Liver (tissue), 3 donors: ENCODE data around the gene NFATC1.

Experiments
- GABPA ChIP-seq, 2 donors: IDR thresholded peaks in 1 of 2; conservative IDR thresholded peaks in 1 of 2; 2 replicates each; pipeline ENCODE4 v1.6.1; 2016; ENCODE audit warnings: antibody characterized with exemption in 2 of 2, mild to moderate bottlenecking in 1 of 2, moderate library complexity in 1 of 2
- HNF4G ChIP-seq: IDR thresholded peaks from 2 replicates; pipeline ENCODE4 v1.6.1; 2016; ENCODE audit warnings: antibody characterized with exemption
- RXRA ChIP-seq, 2 donors: IDR thresholded peaks; 2 replicates each; pipeline ENCODE4 v1.6.1; 2017 to 2018; ENCODE audit warnings: antibody characterized with exemption in 2 of 2, mild to moderate bottlenecking in 1 of 2
- YY1 ChIP-seq: IDR thresholded peaks from 2 replicates; pipeline ENCODE4 v1.6.1; 2016; ENCODE audit warnings: antibody characterized with exemption, mild to moderate bottlenecking
- TF ChIP-seq, protein P1 (sequence below): IDR thresholded peaks from 2 replicates; pipeline ENCODE4 v1.6.1; 2016; ENCODE audit warnings: antibody characterized with exemption, mild to moderate bottlenecking
- TF ChIP-seq, protein P2 (sequence below): fragments of 150-350 bp; IDR thresholded peaks from 2 replicates; pipeline ENCODE4 v1.5.1; 2017; ENCODE audit warnings: improper control_type of control experiment, low read depth, low read length; ENCODE audit not compliant: missing input control
- TF ChIP-seq, protein P3 (sequence below): IDR thresholded peaks from 2 replicates; pipeline ENCODE4 v1.6.1; 2016; ENCODE audit warnings: antibody characterized with exemption
- TF ChIP-seq, protein P4 (sequence below): IDR thresholded peaks from 2 replicates; pipeline ENCODE4 v1.6.1; 2016; ENCODE audit warnings: antibody characterized with exemption
- donor health status: healthy.
- donor health status: healthy.

DNA sequence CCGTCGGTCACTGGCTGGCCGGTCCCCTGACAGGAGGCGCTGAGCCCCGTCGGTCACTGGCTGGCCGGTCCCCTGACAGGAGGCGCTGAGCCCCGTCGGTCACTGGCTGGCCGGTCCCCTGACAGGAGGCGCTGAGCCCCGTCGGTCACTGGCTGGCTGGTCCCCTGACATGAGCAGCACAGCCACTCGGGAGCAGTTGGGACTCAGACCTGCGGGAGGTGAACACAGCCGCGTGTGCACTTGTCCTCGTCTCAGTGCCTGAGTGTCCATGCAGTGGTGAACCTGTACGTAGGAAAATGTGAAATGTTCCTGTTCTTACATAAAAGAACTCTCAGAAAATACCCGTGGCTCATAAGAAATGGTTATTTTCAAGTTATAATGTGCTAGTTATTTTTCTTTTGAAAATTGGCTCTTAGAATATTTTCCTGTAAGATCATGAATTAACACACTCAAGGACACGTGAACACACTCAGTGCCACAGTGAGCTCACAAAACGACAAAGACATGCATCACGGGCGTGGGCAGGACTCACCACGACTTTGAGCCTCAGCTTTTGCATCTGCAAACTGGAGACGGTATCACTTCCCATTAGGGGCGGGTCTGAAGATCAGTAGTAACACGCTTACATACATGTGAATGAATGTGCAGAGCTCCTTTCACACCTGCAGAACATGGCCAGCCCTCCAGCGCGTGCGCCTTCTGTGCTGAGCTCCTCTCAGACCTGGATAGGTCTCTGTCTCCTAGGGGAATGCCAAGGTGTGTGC is 21.1 kb upstream of the NFATC1 start:
- TF ChIP-seq GABPA (IDR thresholded peaks at IDR 0.05 in 1 of 2, conservative IDR thresholded peaks at IDR 0.05 in 1 of 2) (no peak), YY1 (no peak), HNF4G (no peak), RXRA (IDR thresholded peaks at IDR 0.05) (no peak)
- TF ChIP-seq, protein P1, sequence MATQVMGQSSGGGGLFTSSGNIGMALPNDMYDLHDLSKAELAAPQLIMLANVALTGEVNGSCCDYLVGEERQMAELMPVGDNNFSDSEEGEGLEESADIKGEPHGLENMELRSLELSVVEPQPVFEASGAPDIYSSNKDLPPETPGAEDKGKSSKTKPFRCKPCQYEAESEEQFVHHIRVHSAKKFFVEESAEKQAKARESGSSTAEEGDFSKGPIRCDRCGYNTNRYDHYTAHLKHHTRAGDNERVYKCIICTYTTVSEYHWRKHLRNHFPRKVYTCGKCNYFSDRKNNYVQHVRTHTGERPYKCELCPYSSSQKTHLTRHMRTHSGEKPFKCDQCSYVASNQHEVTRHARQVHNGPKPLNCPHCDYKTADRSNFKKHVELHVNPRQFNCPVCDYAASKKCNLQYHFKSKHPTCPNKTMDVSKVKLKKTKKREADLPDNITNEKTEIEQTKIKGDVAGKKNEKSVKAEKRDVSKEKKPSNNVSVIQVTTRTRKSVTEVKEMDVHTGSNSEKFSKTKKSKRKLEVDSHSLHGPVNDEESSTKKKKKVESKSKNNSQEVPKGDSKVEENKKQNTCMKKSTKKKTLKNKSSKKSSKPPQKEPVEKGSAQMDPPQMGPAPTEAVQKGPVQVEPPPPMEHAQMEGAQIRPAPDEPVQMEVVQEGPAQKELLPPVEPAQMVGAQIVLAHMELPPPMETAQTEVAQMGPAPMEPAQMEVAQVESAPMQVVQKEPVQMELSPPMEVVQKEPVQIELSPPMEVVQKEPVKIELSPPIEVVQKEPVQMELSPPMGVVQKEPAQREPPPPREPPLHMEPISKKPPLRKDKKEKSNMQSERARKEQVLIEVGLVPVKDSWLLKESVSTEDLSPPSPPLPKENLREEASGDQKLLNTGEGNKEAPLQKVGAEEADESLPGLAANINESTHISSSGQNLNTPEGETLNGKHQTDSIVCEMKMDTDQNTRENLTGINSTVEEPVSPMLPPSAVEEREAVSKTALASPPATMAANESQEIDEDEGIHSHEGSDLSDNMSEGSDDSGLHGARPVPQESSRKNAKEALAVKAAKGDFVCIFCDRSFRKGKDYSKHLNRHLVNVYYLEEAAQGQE = no peak
- TF ChIP-seq, protein P2, sequence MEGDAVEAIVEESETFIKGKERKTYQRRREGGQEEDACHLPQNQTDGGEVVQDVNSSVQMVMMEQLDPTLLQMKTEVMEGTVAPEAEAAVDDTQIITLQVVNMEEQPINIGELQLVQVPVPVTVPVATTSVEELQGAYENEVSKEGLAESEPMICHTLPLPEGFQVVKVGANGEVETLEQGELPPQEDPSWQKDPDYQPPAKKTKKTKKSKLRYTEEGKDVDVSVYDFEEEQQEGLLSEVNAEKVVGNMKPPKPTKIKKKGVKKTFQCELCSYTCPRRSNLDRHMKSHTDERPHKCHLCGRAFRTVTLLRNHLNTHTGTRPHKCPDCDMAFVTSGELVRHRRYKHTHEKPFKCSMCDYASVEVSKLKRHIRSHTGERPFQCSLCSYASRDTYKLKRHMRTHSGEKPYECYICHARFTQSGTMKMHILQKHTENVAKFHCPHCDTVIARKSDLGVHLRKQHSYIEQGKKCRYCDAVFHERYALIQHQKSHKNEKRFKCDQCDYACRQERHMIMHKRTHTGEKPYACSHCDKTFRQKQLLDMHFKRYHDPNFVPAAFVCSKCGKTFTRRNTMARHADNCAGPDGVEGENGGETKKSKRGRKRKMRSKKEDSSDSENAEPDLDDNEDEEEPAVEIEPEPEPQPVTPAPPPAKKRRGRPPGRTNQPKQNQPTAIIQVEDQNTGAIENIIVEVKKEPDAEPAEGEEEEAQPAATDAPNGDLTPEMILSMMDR = no peak
- TF ChIP-seq, protein P3, sequence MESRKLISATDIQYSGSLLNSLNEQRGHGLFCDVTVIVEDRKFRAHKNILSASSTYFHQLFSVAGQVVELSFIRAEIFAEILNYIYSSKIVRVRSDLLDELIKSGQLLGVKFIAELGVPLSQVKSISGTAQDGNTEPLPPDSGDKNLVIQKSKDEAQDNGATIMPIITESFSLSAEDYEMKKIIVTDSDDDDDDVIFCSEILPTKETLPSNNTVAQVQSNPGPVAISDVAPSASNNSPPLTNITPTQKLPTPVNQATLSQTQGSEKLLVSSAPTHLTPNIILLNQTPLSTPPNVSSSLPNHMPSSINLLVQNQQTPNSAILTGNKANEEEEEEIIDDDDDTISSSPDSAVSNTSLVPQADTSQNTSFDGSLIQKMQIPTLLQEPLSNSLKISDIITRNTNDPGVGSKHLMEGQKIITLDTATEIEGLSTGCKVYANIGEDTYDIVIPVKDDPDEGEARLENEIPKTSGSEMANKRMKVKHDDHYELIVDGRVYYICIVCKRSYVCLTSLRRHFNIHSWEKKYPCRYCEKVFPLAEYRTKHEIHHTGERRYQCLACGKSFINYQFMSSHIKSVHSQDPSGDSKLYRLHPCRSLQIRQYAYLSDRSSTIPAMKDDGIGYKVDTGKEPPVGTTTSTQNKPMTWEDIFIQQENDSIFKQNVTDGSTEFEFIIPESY = no peak
- TF ChIP-seq, protein P4, sequence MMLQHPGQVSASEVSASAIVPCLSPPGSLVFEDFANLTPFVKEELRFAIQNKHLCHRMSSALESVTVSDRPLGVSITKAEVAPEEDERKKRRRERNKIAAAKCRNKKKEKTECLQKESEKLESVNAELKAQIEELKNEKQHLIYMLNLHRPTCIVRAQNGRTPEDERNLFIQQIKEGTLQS = no peak
